Astrocyte of the hippocampus (primary cell): Measurements from ENCODE around the gene ZNF816.
"Not testable (repeated sequence)": the region's sequence is repeated elsewhere in the genome, so short reads cannot be mapped to it uniquely, and the experiment has no call there.

Source experiments
- DNase-seq: peaks from one replicate; pipeline ENCODE4 v3.0.0; 2011; ENCODE audit warnings: low read depth, low spot score

ZNF816 gene

DNA sequence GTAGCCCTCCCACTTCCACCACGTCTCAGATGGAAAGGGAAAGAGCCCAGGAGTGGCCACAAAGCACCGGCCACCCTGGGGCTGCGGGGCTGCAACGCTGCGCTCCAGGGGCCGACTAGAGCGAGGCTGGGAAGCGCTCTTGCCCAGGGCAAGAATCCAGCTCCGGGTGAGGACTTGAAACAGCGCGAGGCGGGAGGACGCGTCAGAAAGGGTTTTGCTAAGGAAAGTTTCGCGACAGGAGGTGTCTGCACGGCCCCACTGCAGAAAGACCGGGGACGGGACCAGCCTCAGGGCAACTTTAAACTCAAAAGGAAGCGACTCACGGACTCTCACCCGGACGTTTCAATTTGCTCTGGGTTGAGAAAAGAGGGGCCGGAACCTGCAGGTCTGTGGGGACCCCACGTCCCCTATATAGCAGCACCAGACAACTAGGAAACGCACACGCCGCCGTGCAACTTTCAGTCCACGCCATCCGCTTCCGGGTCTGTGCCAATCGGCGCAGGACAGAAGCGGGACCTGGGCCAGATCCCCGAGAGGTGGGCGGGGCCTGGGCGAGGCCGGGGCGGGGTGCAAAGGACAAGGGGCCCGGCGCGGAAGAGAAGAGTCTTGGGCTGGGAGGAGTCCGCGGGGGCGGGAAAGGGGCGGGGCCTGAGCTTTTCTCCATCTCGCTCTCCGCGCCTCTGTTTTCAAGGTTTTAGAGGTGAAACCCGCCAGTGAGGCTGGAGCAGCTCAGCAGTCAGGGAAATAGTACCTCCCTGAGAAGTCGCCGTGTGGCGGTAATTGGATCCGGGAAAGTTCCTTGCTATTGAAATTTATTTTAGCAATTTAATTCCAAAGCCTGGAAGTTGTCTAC, at the start of gene ZNF816:
Gene ZNF816, minus strand, starts transcription at position 488 of the 853 bp plus-strand sequence. CDS start 6,792 bp downstream, outside the sequence.
- peak; percentile 98 for DNase-seq

DNA sequence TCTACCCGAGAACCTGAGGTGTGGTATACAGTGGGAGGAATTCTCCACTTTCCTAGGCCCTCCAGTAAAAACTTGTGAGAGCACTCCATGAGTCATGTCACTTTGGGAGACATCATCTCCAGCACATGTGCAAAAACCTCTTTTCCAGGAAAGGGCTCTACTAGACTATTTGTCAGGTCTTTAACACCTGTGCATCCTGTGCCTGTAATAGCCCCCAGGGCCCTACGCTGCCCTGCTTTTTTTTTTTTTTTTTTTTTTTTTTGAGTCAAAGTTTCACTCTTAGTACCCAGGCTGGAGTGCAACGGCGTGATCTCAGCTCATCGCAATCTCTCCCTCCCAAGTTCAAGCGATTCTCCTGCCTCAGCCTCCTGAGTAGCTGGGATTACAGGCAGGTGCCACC, 49.3 kb upstream of the ZNF816 start:
- DNase-seq = no peak

DNA sequence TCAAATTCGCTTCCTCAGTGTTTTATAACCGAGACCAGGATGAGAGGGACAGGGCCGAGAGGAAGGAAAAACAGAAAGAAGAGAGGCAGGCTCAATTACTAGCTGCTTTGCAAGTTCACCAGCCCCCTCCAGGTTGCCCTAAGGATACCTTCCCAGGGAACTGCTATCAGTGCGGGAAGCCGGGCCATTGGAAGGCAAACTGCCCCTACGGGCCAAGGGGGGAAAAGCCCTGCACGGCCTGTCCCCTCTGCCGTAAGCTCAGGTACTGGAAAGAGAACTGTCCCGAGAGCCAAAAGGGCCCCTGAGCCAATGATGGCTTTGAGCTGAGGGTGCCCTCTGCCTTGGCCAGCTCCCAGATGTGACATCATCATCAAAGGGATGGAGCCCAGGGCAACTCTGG, 47.8 kb upstream of the ZNF816 start:
- DNase-seq = no peak

DNA sequence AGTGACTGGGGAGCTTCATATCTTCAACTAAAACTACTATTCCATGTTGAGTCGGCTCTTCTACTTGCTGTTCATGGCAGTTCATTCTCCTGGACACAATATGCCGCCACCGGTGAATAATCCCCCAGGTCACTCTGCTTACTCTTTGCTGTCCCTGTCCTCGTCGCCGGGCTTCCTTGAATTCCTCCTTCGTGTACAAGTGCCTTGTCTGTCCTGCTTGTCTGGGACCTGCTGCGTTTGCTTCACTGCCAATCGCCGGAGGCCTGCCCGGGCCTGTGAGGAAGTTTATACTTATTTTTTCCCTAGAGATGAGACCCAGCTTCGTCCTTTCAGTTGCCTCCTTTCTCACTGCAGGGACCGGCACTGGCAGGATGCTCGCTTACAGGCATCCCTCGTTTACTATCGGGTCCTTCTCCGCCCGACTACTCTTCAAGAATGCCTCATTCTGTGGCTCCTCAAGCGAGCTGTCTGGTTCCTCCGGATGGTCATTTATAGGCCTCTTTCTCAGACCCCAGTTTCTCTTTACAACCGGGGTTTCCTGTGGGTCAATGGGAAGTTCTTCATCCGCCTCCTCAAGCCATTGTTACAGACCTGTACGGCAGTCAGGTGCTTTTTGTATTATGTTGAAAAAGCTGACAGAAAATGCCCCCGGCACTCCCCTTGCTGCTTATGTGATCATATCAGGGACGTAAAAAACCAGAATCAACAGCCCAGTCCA, 45.5 kb upstream of the ZNF816 start:
- DNase-seq = no peak

DNA sequence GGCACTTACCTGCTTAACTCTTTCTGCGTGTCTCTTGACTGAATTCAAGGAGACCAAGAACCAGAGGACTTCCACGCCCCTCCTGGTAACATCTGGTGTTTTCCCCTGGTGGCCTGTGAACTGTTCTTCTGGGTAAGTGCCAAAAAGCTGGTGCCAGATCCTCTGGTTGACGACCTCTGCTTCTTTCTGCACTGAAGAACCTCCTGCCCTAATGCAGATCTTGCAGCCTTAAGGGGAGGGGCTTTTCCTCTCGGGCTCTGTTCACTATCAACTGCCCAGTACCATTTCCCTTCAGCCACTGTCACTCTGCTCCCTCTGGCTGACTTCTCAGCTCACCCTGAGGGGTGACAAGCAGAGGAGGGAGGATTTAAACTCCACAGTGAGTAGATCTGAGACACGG, 44.9 kb upstream of the ZNF816 start:
- no peak for DNase-seq

- DNase-seq = no peak
Measured at GRCh38 chr19:53007200-53007599, 44.5 kb upstream of the ZNF816 start.

- DNase-seq = peak; percentile 66
Measured at GRCh38 chr19:53004242-53004641, 41.6 kb upstream of the ZNF816 start.

GRCh38 chr19:53002479-53002878, 39.8 kb upstream of the ZNF816 start:
- DNase-seq = no peak

GRCh38 chr19:52997975-52998374, 35.3 kb upstream of the ZNF816 start:
- no peak for DNase-seq

- DNase-seq = no peak
Measured at GRCh38 chr19:52995711-52996110, 33.0 kb upstream of the ZNF816 start.

- DNase-seq = peak; percentile 84
Measured at GRCh38 chr19:52993342-52994178, 30.9 kb upstream of the ZNF816 start.

GRCh38 chr19:52992109-52993004, 29.7 kb upstream of the ZNF816 start:
- DNase-seq = peak; percentile 57

GRCh38 chr19:52991484-52991883, 28.8 kb upstream of the ZNF816 start:
- peak; percentile 50 for DNase-seq

GRCh38 chr19:52990759-52991418, 28.2 kb upstream of the ZNF816 start:
- no peak for DNase-seq

DNA sequence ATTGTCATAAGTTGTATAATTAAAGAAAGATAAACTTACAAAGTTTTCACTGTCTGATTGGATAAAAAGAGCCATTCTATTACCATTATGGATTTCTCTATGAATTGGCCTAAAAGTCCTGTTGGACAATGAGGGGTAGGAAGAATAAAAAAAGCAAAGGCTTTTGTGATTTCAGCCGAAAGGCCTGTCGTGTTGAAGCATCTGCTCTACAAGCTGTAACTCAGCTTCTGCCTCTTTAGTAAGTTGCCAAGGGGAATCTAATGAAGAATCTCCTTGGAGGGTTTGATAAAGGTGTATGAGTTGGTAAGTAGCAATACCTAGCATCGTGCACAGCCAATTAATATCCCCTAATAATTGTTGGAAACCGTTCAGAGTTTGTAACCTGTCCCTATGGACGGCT, 25.8 kb upstream of the ZNF816 start:
- no peak for DNase-seq

GRCh38 chr19:52987221-52987620, 24.5 kb upstream of the ZNF816 start:
- DNase-seq = no peak

DNA sequence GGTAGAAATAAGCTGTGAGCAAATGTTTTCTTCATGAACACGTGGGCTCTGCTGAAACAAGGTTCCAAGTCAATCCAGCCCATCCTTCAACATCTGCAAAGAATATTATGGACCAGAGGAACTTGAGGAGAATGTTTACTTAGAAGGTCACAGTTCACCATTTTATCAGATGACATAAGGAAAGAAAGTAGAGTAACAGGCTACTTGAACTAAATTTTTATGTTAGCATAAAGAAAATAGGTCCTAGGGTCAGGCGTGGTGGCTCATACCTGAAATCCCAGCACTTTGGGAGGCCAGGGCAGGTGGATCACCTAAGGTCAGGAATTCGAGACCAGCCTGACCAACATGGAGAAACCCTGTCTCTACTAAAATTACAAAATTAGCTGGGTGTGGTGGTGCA, 20.5 kb upstream of the ZNF816 start:
- not testable (repeated sequence) for DNase-seq

DNA sequence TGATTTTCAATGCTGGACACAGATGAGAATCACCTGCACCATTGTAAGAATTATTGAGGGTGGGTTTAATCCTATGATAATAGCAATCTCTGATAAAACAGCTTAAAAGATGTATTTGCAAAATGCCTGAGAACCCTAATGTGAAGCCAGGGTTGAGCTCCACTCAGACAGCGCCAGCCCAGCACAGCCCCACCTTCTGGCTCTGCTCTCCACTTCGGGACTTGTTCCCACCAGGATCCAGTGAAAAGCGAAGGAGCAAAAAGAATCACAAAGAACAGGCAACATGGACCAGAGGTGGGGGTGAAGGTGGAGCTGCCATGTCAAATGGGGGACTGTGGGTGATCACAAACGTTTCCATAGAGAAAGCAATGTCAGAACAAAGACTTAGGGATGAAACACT, 18.6 kb upstream of the ZNF816 start:
- no peak for DNase-seq

DNA sequence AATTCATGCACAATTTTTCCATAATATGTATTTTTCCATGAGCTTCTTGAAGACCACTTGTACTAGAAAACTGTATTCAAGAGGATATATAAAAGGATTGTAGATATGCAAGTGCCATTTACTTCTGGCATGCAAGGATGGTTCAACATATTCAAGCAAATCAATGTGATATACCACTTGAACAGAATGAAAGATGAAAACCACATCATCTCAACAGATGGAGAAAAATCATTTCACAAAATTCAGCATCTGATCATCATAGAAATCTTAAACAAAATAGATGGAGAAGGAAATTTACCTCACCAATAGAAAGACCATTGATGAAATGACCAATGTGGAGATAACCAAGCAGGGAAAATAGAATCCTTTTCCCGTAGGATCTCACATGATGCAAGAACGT, 5.1 kb upstream of the ZNF816 start:
- no peak for DNase-seq

GRCh38 chr19:52963247-52963618, 552 bp upstream of the ZNF816 start:
- DNase-seq = no peak

DNA sequence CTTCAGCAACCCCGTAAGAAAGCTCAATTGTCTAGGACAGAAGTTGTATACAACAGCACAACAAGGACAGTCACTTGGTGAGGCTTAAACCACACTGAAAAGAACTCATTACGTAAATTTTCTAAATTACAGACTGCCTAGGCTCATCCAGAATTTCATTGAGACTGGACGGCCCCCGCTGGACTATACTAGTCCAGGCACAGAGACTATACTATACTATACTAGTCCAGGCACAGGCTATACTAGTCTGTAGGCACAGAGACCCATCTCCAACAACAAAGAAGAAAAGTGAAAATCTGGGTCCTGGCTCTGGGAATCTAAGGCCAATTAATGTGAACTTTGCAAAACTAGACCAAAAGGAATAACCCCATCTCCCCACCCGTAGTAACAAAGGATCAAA, 700 bp downstream of the ZNF816 start:
- DNase-seq = no peak
